H1 (cell line): Measurements from ENCODE around the gene MELTF. TPM values are rescaled to one million over a fixed set of nuclear protein-coding genes. Genes with fewer than 3 reads are reported as not detected.

Experiments used
- CBX5 ChIP-seq: fragments of 300-800, 300-1000 bp; sonication (generic); IDR thresholded peaks from 2 replicates; pipeline ENCODE4 v1.7.1; 2016; ENCODE audit warnings: antibody characterized with exemption, low read length, low read depth
- GABPA ChIP-seq: IDR thresholded peaks from 2 replicates; pipeline ENCODE4 v1.6.1; 2011; ENCODE audit warnings: mild to moderate bottlenecking, low read length, moderate library complexity, borderline replicate concordance; ENCODE audit not compliant: insufficient read depth
- POLR2AphosphoS5 ChIP-seq: IDR thresholded peaks from 2 replicates; pipeline ENCODE4 v1.6.1; 2011; ENCODE audit warnings: low read depth, low read length
- RNF2 ChIP-seq: fragments of 200-900, 300-1000 bp; sonication (generic); IDR thresholded peaks from 2 replicates; pipeline ENCODE4 v1.7.1; 2016; ENCODE audit warnings: borderline replicate concordance, low read depth, mild to moderate bottlenecking, antibody characterized with exemption, low read length; ENCODE audit not compliant: poor library complexity, severe bottlenecking; ENCODE audit errors: missing control alignments
- polyA plus RNA-seq, 7 experiments: library from polyadenylated mRNA; depleted of rRNA in 3 of 7; stranded (reverse) in 5 of 7; unstranded in 2 of 7; fragments of >200 nt in 5 of 7; fragments of 200-250 nt in 2 of 7; gene quantifications; 1 replicate in 5 of 7; 2 replicates in 1 of 7; 4 replicates in 1 of 7; pipeline versions ENCODE4 v1.2.1 to v1.2.3, GENCODE V29; 2011 to 2013; ENCODE audit warnings: missing spikeins in 2 of 7, mixed read lengths in 2 of 7
- total RNA-seq: library from RNA; stranded (reverse); fragmentation: NEBNext Ultra II Directional; extraction: Animal tissue kit (Norgen Biotek cat#: 25700); gene quantifications from 2 replicates; pipeline ENCODE4 v1.2.1, GENCODE V29; 2021
- TF ChIP-seq, protein P1 (sequence below): fragments of 300-600 bp; sonication (generic); IDR thresholded peaks from 2 replicates; pipeline ENCODE4 v1.7.1; 2012; ENCODE audit warnings: low read length, moderate library complexity, mild to moderate bottlenecking, inconsistent platforms; ENCODE audit not compliant: insufficient replicate concordance
- TF ChIP-seq, protein P2 (sequence below): IDR thresholded peaks from 2 replicates; pipeline ENCODE4 v1.6.1; 2012; ENCODE audit warnings: low read length, inconsistent platforms

Gene MELTF
- total and polyA plus RNA-seq, 2 of the 8 experiments (the other 6 are each of a cell fraction or from before 2014, with no cell fraction given): 1.7 to 3.5 TPM

DNA sequence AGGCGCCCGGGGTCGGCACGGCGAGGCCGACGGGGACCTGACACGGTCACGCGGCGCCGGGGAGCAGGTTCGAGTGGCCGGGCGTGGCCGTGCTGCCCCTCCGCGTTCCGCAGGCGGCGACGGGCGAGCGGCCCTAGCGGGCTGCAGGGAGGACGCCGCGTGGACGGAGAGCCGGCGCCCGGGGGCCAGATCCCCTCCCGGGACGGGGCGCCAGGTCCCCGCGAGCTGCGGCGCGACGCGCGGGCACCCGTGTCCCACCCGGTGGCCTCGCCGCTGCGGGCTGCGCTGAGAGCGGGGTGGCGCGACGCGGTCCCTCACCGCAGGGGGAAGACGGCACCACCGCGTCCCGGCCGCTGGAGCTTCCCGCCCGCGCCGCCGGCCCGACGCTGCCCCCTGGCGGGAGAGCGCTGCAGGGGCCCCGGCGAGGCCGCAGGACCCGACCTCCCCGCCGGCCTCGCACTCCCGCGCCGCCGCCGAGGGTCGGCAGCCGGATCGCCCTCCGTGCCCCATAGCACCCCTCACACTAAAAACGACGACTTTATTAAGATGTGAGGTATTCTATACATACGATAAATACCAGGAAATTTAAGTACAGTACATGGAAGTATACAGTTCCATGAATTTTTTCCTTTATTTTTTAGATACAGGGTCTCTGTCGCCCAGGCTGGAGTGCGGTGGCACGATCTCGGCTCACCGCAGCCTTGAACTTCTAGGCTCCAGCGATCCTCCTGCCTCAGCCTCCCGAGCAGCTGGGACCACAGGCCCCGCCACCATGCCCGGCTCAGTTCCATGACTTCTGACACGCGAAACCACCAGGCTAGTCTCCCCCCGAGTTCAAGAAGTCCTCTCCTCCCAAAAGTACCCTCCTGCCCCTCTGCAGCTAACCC lies 59.7 kb downstream of the MELTF start (continued):
- TF ChIP-seq, protein P1, sequence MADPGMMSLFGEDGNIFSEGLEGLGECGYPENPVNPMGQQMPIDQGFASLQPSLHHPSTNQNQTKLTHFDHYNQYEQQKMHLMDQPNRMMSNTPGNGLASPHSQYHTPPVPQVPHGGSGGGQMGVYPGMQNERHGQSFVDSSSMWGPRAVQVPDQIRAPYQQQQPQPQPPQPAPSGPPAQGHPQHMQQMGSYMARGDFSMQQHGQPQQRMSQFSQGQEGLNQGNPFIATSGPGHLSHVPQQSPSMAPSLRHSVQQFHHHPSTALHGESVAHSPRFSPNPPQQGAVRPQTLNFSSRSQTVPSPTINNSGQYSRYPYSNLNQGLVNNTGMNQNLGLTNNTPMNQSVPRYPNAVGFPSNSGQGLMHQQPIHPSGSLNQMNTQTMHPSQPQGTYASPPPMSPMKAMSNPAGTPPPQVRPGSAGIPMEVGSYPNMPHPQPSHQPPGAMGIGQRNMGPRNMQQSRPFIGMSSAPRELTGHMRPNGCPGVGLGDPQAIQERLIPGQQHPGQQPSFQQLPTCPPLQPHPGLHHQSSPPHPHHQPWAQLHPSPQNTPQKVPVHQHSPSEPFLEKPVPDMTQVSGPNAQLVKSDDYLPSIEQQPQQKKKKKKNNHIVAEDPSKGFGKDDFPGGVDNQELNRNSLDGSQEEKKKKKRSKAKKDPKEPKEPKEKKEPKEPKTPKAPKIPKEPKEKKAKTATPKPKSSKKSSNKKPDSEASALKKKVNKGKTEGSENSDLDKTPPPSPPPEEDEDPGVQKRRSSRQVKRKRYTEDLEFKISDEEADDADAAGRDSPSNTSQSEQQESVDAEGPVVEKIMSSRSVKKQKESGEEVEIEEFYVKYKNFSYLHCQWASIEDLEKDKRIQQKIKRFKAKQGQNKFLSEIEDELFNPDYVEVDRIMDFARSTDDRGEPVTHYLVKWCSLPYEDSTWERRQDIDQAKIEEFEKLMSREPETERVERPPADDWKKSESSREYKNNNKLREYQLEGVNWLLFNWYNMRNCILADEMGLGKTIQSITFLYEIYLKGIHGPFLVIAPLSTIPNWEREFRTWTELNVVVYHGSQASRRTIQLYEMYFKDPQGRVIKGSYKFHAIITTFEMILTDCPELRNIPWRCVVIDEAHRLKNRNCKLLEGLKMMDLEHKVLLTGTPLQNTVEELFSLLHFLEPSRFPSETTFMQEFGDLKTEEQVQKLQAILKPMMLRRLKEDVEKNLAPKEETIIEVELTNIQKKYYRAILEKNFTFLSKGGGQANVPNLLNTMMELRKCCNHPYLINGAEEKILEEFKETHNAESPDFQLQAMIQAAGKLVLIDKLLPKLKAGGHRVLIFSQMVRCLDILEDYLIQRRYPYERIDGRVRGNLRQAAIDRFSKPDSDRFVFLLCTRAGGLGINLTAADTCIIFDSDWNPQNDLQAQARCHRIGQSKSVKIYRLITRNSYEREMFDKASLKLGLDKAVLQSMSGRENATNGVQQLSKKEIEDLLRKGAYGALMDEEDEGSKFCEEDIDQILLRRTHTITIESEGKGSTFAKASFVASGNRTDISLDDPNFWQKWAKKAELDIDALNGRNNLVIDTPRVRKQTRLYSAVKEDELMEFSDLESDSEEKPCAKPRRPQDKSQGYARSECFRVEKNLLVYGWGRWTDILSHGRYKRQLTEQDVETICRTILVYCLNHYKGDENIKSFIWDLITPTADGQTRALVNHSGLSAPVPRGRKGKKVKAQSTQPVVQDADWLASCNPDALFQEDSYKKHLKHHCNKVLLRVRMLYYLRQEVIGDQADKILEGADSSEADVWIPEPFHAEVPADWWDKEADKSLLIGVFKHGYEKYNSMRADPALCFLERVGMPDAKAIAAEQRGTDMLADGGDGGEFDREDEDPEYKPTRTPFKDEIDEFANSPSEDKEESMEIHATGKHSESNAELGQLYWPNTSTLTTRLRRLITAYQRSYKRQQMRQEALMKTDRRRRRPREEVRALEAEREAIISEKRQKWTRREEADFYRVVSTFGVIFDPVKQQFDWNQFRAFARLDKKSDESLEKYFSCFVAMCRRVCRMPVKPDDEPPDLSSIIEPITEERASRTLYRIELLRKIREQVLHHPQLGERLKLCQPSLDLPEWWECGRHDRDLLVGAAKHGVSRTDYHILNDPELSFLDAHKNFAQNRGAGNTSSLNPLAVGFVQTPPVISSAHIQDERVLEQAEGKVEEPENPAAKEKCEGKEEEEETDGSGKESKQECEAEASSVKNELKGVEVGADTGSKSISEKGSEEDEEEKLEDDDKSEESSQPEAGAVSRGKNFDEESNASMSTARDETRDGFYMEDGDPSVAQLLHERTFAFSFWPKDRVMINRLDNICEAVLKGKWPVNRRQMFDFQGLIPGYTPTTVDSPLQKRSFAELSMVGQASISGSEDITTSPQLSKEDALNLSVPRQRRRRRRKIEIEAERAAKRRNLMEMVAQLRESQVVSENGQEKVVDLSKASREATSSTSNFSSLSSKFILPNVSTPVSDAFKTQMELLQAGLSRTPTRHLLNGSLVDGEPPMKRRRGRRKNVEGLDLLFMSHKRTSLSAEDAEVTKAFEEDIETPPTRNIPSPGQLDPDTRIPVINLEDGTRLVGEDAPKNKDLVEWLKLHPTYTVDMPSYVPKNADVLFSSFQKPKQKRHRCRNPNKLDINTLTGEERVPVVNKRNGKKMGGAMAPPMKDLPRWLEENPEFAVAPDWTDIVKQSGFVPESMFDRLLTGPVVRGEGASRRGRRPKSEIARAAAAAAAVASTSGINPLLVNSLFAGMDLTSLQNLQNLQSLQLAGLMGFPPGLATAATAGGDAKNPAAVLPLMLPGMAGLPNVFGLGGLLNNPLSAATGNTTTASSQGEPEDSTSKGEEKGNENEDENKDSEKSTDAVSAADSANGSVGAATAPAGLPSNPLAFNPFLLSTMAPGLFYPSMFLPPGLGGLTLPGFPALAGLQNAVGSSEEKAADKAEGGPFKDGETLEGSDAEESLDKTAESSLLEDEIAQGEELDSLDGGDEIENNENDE: no peak
- TF ChIP-seq POLR2AphosphoS5 (no peak), GABPA (no peak), RNF2 (no peak), CBX5 (no peak)
- TF ChIP-seq, protein P2, sequence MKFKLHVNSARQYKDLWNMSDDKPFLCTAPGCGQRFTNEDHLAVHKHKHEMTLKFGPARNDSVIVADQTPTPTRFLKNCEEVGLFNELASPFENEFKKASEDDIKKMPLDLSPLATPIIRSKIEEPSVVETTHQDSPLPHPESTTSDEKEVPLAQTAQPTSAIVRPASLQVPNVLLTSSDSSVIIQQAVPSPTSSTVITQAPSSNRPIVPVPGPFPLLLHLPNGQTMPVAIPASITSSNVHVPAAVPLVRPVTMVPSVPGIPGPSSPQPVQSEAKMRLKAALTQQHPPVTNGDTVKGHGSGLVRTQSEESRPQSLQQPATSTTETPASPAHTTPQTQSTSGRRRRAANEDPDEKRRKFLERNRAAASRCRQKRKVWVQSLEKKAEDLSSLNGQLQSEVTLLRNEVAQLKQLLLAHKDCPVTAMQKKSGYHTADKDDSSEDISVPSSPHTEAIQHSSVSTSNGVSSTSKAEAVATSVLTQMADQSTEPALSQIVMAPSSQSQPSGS: no peak
